Measurements from ENCODE around the gene EVPL. TPM values are rescaled to one million over a fixed set of nuclear protein-coding genes. Genes with fewer than 3 reads are reported as not detected.
A peak's percentile ranks its signal among the peaks of the same experiment; 100 is the strongest.

The EVPL gene
- total RNA-seq, 1 donor from 2014 or later: under 0.01 TPM

- no peaks in the 10 kb centered on the region for H3K9me3 ChIP-seq (ENCODE audit: control insufficient read depth in 3 of 3, low read length in 3 of 3)
Observed at GRCh38 chr17:76009447-76009846, 17.7 kb downstream of the EVPL start.

DNA sequence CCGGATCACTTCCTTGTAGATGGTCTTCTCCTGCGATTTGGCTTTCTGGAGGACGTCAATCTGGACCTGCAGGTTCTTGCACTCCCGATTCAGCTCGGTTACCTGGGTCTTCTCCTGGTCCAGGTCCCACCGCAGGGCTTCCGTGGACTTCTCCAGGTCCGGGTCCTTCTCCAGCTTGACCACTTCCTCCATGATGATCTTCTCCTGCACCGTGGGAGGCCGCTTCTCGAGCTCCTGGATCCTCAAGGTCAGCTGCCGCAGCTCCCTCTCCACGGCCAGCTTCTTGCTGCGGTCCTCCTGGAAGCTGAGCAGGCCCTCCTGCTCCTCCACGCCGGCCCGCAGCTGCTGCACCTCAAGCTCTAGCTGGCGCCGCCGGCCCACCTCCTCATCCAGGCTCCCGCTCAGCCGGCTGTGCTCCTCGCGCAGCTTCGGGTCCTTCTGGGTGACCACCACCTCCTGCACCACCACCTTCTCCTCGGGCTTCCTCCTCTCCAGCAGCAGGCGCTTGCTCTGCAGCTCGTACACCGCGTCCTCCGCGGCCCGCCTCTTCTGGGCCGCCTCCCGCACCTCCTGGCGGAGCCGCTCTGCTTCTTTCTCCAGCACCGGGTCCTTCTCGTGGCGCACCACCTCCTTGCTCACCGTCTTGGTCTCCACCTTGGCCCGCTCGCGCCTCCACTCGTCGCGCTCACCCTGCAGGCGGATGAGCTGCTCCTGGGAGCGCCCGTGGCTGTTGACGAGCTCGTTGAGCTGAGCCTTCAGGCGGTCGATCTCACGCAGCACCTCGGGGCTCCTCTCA is 18.3 kb downstream of the EVPL start:
- H3K4me1 ChIP-seq (ENCODE audit: control insufficient read depth in 3 of 3, insufficient read depth in 3 of 3, low read length in 3 of 3): peaks cover 0 to 13% (median 3%) of the 10 kb centered on the region in 3 donors
- H3K9me3 ChIP-seq (ENCODE audit: control insufficient read depth in 3 of 3, low read length in 3 of 3): no peaks in the 10 kb centered on the region
- no peak overlapping the region for H3K4me3 ChIP-seq (ENCODE audit: low read length in 3 of 3)
- no peak overlapping the region for H3K9ac ChIP-seq (ENCODE audit: low read depth in 1 of 3, low read length in 3 of 3)
- H3K27ac ChIP-seq (ENCODE audit: low read depth, low read length): no peak overlapping the region
- no peaks in the 10 kb centered on the region for H3K27me3 ChIP-seq (ENCODE audit: control insufficient read depth in 3 of 3, insufficient read depth in 3 of 3, low read length in 3 of 3)
- no peaks in the 10 kb centered on the region for H3K36me3 ChIP-seq (ENCODE audit: control insufficient read depth in 3 of 3, insufficient read depth in 3 of 3, low read length in 3 of 3)

More at GRCh38 chr17:76009447-76009846, 17.7 kb downstream of the EVPL start:
- Histone ChIP-seq H3K4me1 (ENCODE audit: control insufficient read depth in 3 of 3, insufficient read depth in 3 of 3, low read length in 3 of 3) (peaks cover 5 to 13% (median 5%) of the 10 kb centered on the region in 3 donors), H3K27me3 (ENCODE audit: control insufficient read depth in 3 of 3, insufficient read depth in 3 of 3, low read length in 3 of 3) (peaks cover 0 to 3% (median 2%) of the 10 kb centered on the region in 3 donors), H3K36me3 (ENCODE audit: control insufficient read depth in 3 of 3, insufficient read depth in 3 of 3, low read length in 3 of 3) (no peaks in the 10 kb centered on the region), H3K9ac (ENCODE audit: low read depth in 1 of 3, low read length in 3 of 3) (no peak overlapping the region), H3K4me3 (ENCODE audit: low read length in 3 of 3) (no peak overlapping the region), H3K27ac (ENCODE audit: low read depth, low read length) (no peak overlapping the region)

GRCh38 chr17:76008208-76008607 is 18.9 kb downstream of the EVPL start:
- Histone ChIP-seq H3K4me1 (ENCODE audit: control insufficient read depth in 3 of 3, insufficient read depth in 3 of 3, low read length in 3 of 3) (peaks cover 0 to 13% (median 3%) of the 10 kb centered on the region in 3 donors), H3K36me3 (ENCODE audit: control insufficient read depth in 3 of 3, insufficient read depth in 3 of 3, low read length in 3 of 3) (peaks cover 0 to 3% (median 0%) of the 10 kb centered on the region in 3 donors), H3K27ac (ENCODE audit: low read depth, low read length) (no peak overlapping the region), H3K27me3 (ENCODE audit: control insufficient read depth in 3 of 3, insufficient read depth in 3 of 3, low read length in 3 of 3) (no peaks in the 10 kb centered on the region), H3K9me3 (ENCODE audit: control insufficient read depth in 3 of 3, low read length in 3 of 3) (no peaks in the 10 kb centered on the region), H3K9ac (ENCODE audit: low read depth in 1 of 3, low read length in 3 of 3) (no peak overlapping the region), H3K4me3 (ENCODE audit: low read length in 3 of 3) (no peak overlapping the region)

GRCh38 chr17:76007850-76008165 is 19.3 kb downstream of the EVPL start:
- no peak overlapping the region for H3K4me3 ChIP-seq (ENCODE audit: low read length in 3 of 3)
- no peaks in the 10 kb centered on the region for H3K27me3 ChIP-seq (ENCODE audit: control insufficient read depth in 3 of 3, insufficient read depth in 3 of 3, low read length in 3 of 3)
- H3K27ac ChIP-seq (ENCODE audit: low read depth, low read length): no peak overlapping the region
- H3K36me3 ChIP-seq (ENCODE audit: control insufficient read depth in 3 of 3, insufficient read depth in 3 of 3, low read length in 3 of 3): peaks cover 0 to 3% (median 0%) of the 10 kb centered on the region in 3 donors
- no peaks in the 10 kb centered on the region for H3K9me3 ChIP-seq (ENCODE audit: control insufficient read depth in 3 of 3, low read length in 3 of 3)
- H3K9ac ChIP-seq (ENCODE audit: low read depth in 1 of 3, low read length in 3 of 3): no peak overlapping the region
- H3K4me1 ChIP-seq (ENCODE audit: control insufficient read depth in 3 of 3, insufficient read depth in 3 of 3, low read length in 3 of 3): peaks cover 0 to 13% (median 3%) of the 10 kb centered on the region in 3 donors

GRCh38 chr17:76007131-76007849 is 19.8 kb downstream of the EVPL start:
- Histone ChIP-seq H3K27ac (ENCODE audit: low read depth, low read length) (no peak overlapping the region), H3K4me1 (ENCODE audit: control insufficient read depth in 3 of 3, insufficient read depth in 3 of 3, low read length in 3 of 3) (peaks cover 0 to 13% (median 3%) of the 10 kb centered on the region in 3 donors), H3K4me3 (ENCODE audit: low read length in 3 of 3) (no peak overlapping the region), H3K9ac (ENCODE audit: low read depth in 1 of 3, low read length in 3 of 3) (no peak overlapping the region), H3K36me3 (ENCODE audit: control insufficient read depth in 3 of 3, insufficient read depth in 3 of 3, low read length in 3 of 3) (peaks cover 0 to 3% (median 0%) of the 10 kb centered on the region in 3 donors), H3K27me3 (ENCODE audit: control insufficient read depth in 3 of 3, insufficient read depth in 3 of 3, low read length in 3 of 3) (no peaks in the 10 kb centered on the region), H3K9me3 (ENCODE audit: control insufficient read depth in 3 of 3, low read length in 3 of 3) (no peaks in the 10 kb centered on the region)

DNA sequence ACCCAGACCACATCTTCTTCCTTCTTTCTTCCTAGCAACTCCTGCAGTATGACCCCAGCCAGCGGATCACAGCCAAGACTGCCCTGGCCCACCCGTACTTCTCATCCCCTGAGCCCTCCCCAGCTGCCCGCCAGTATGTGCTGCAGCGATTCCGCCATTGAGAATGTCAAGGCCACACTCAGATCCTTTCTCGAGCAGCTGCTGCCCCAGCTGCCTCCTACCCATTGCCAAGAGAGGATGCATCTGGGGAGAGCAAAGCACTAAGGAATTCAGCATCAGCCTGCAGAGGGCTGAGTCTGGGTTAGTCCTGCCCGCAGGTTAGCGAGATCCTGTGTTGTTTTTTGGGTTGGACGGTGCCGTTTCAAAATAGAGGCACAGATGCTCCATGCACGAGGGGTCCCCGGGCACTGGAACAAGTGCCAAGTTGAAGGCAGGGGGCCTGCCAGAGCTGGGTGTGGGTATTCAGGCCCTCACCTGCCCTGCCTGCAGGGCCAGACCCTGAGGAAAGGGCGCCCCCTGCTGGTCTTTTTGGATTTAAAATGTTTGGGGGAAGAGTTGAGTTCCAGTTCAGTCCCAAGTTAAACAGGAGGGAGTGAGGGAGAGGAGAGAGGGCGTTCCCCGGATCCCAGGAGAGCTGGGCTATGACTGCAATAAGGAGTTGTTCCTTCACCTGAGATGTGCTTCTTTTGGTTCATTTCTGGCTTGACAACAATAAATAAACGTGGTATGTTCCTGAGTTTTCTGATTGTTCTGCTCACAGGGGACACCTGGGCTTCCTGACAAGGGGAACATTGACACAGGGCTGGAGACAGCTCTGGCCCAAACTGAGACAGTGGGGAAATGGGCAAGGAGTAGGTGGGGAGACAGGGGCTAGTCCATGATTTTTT is 21.6 kb downstream of the EVPL start:
- Histone ChIP-seq H3K4me3 (ENCODE audit: low read length in 3 of 3) (no peak overlapping the region), H3K9me3 (ENCODE audit: control insufficient read depth in 3 of 3, low read length in 3 of 3) (no peaks in the 10 kb centered on the region), H3K27ac (ENCODE audit: low read depth, low read length) (no peak overlapping the region), H3K27me3 (ENCODE audit: control insufficient read depth in 3 of 3, insufficient read depth in 3 of 3, low read length in 3 of 3) (no peaks in the 10 kb centered on the region), H3K4me1 (ENCODE audit: control insufficient read depth in 3 of 3, insufficient read depth in 3 of 3, low read length in 3 of 3) (peaks cover 0 to 13% (median 3%) of the 10 kb centered on the region in 3 donors), H3K36me3 (ENCODE audit: control insufficient read depth in 3 of 3, insufficient read depth in 3 of 3, low read length in 3 of 3) (peaks cover 0 to 10% (median 0%) of the 10 kb centered on the region in 3 donors), H3K9ac (ENCODE audit: low read depth in 1 of 3, low read length in 3 of 3) (peak overlapping the region in 1 of 3 donors; percentile 19)

GRCh38 chr17:76004750-76005262 is 22.3 kb downstream of the EVPL start:
- Histone ChIP-seq H3K27ac (ENCODE audit: low read depth, low read length) (no peak overlapping the region), H3K9ac (ENCODE audit: low read depth in 1 of 3, low read length in 3 of 3) (peak overlapping the region in 1 of 3 donors; percentile 19), H3K27me3 (ENCODE audit: control insufficient read depth in 3 of 3, insufficient read depth in 3 of 3, low read length in 3 of 3) (no peaks in the 10 kb centered on the region), H3K4me1 (ENCODE audit: control insufficient read depth in 3 of 3, insufficient read depth in 3 of 3, low read length in 3 of 3) (peaks cover 0 to 13% (median 3%) of the 10 kb centered on the region in 3 donors), H3K4me3 (ENCODE audit: low read length in 3 of 3) (no peak overlapping the region), H3K36me3 (ENCODE audit: control insufficient read depth in 3 of 3, insufficient read depth in 3 of 3, low read length in 3 of 3) (peaks cover 0 to 10% (median 0%) of the 10 kb centered on the region in 3 donors), H3K9me3 (ENCODE audit: control insufficient read depth in 3 of 3, low read length in 3 of 3) (no peaks in the 10 kb centered on the region)

GRCh38 chr17:76003915-76004314 is 23.2 kb downstream of the EVPL start:
- H3K27me3 ChIP-seq (ENCODE audit: control insufficient read depth in 3 of 3, insufficient read depth in 3 of 3, low read length in 3 of 3): no peaks in the 10 kb centered on the region
- H3K4me1 ChIP-seq (ENCODE audit: control insufficient read depth in 3 of 3, insufficient read depth in 3 of 3, low read length in 3 of 3): peaks cover 0 to 13% (median 3%) of the 10 kb centered on the region in 3 donors
- no peak overlapping the region for H3K4me3 ChIP-seq (ENCODE audit: low read length in 3 of 3)
- no peak overlapping the region for H3K9ac ChIP-seq (ENCODE audit: low read depth in 1 of 3, low read length in 3 of 3)
- H3K9me3 ChIP-seq (ENCODE audit: control insufficient read depth in 3 of 3, low read length in 3 of 3): no peaks in the 10 kb centered on the region
- H3K36me3 ChIP-seq (ENCODE audit: control insufficient read depth in 3 of 3, insufficient read depth in 3 of 3, low read length in 3 of 3): peaks cover 0 to 10% (median 0%) of the 10 kb centered on the region in 3 donors
- H3K27ac ChIP-seq (ENCODE audit: low read depth, low read length): no peak overlapping the region

DNA sequence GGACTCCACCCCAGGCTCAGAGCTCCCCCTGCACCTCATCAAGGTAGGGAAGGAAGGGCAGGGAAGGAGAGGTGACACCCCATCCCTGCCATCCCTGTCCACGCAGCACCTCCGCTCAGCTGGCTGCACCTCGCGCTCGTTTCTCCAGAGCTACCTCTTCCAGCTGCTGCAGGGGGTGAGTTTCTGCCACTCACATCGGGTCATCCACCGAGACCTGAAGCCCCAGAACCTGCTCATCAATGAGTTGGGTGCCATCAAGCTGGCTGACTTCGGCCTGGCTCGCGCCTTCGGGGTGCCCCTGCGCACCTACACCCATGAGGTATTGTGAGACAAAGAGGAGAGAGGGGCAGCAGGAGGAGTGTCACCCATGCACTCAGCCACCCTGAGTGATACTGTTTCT is 25.0 kb downstream of the EVPL start:
- Histone ChIP-seq H3K4me1 (ENCODE audit: control insufficient read depth in 3 of 3, insufficient read depth in 3 of 3, low read length in 3 of 3) (peaks cover 0 to 13% (median 3%) of the 10 kb centered on the region in 3 donors), H3K9me3 (ENCODE audit: control insufficient read depth in 3 of 3, low read length in 3 of 3) (no peaks in the 10 kb centered on the region), H3K9ac (ENCODE audit: low read depth in 1 of 3, low read length in 3 of 3) (no peak overlapping the region), H3K4me3 (ENCODE audit: low read length in 3 of 3) (no peak overlapping the region), H3K27me3 (ENCODE audit: control insufficient read depth in 3 of 3, insufficient read depth in 3 of 3, low read length in 3 of 3) (no peaks in the 10 kb centered on the region), H3K27ac (ENCODE audit: low read depth, low read length) (no peak overlapping the region), H3K36me3 (ENCODE audit: control insufficient read depth in 3 of 3, insufficient read depth in 3 of 3, low read length in 3 of 3) (peaks cover 0 to 10% (median 0%) of the 10 kb centered on the region in 3 donors)
